Small intestine (tissue), 7 donors: Measurements from ENCODE around the gene PCDHGA10. TPM values are rescaled to one million over a fixed set of nuclear protein-coding genes. Genes with fewer than 3 reads are reported as not detected.
"Not testable (repeated sequence)": the region's sequence is repeated elsewhere in the genome, so short reads cannot be mapped to it uniquely, and the experiment has no call there.

Experiments
- DNase-seq, 2 donors: peaks; one replicate each; pipeline versions ENCODE4 v3.0.0 to v3.0.0-alpha.2; 2013
- FAIRE-seq: peaks from 2 replicates; lab custom pipeline; 2012; peaks lifted over from hg19 to GRCh38; lab: Jason Lieb, UNC
- H3K27ac ChIP-seq, 3 donors: one replicate each; pipeline ENCODE4 v1.5.1; 2013; ENCODE audit warnings: low read length in 2 of 3, mild to moderate bottlenecking in 2 of 3, control low read depth in 1 of 3, inconsistent platforms in 1 of 3, low read depth in 1 of 3, moderate library complexity in 1 of 3
- H3K27me3 ChIP-seq, 3 donors: one replicate each; pipeline ENCODE4 v1.6.1; 2013; ENCODE audit warnings: low read length in 3 of 3, inconsistent platforms in 1 of 3; ENCODE audit not compliant: control insufficient read depth in 3 of 3, insufficient read depth in 3 of 3
- H3K36me3 ChIP-seq, 3 donors: one replicate each; pipeline ENCODE4 v1.6.1; 2013; ENCODE audit warnings: low read length in 3 of 3, inconsistent platforms in 1 of 3, low read depth in 1 of 3, mild to moderate bottlenecking in 1 of 3, moderate library complexity in 1 of 3; ENCODE audit not compliant: control insufficient read depth in 3 of 3, insufficient read depth in 2 of 3
- H3K4me1 ChIP-seq, 3 donors: one replicate each; pipeline ENCODE4 v1.6.1; 2013; ENCODE audit warnings: low read length in 2 of 3, inconsistent platforms in 1 of 3, low read depth in 1 of 3, mild to moderate bottlenecking in 1 of 3, moderate library complexity in 1 of 3; ENCODE audit not compliant: control insufficient read depth in 3 of 3, insufficient read depth in 2 of 3
- H3K4me3 ChIP-seq, 3 donors: one replicate each; pipeline ENCODE4 v1.5.1; 2013; ENCODE audit warnings: low read length in 3 of 3, control low read depth in 1 of 3, inconsistent platforms in 1 of 3, low read depth in 1 of 3, mild to moderate bottlenecking in 1 of 3, moderate library complexity in 1 of 3
- H3K9me3 ChIP-seq, 2 donors: one replicate each; pipeline ENCODE4 v1.6.1; 2013; ENCODE audit warnings: low read depth in 1 of 2, low read length in 1 of 2; ENCODE audit not compliant: control insufficient read depth in 2 of 2, insufficient read depth in 1 of 2
- WGBS, 3 donors: extraction: QIAGEN DNeasy Blood & Tissue Kit; methylation state at CpG; one replicate each; pipeline ENCODE4 v1.1.7; 2013; 5-methylcytosine and 5-hydroxymethylcytosine counted together
- polyA plus RNA-seq, 4 donors: library from polyadenylated mRNA; stranded (reverse) in 3 of 4; unstranded in 1 of 4; fragments of 200-250 nt in 3 of 4; fragments of 120-200 nt in 1 of 4; gene quantifications; one replicate each; pipeline versions ENCODE4 v1.2.1 to v1.2.3, GENCODE V29; 2013
- donor health status: healthy with polysubstance abuse.
- donor health status: control.
- donor health status: control.
- donor health status: Bipolar disorder and iron deficiency.
- donor health status: healthy.

The PCDHGA10 gene
- polyA plus RNA-seq, 4 donors: 0.27 to 2.2 (median 1.2) TPM; not detected in 1

DNA sequence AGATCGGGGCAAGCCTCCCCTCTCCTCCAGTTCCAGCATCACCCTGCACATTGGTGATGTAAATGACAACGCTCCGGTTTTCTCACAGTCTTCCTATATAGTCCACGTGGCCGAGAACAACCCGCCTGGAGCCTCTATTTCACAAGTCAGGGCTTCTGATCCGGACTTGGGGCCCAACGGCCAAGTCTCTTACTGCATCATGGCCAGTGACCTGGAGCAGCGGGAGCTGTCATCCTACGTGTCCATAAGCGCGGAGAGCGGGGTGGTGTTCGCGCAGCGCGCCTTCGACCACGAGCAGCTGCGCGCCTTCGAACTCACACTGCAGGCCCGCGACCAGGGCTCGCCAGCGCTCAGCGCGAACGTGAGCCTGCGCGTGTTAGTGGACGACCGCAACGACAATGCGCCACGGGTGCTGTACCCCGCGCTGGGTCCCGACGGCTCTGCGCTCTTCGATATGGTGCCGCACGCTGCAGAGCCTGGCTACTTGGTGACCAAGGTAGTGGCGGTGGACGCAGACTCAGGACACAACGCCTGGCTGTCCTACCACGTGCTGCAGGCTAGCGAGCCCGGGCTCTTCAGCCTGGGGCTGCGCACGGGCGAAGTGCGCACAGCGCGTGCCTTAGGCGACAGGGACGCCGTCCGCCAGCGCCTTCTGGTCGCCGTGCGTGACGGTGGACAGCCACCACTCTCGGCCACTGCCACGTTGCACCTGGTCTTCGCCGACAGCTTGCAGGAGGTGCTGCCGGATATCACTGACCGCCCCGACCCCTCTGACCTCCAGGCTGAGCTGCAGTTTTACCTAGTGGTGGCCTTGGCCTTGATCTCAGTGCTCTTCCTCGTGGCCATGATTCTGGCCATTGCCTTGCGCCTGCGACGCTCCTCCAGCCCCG lies 23.4 kb upstream of the PCDHGA10 start:
- Histone ChIP-seq H3K4me1 (no peaks in the 10 kb centered on the region), H3K36me3 (no peaks in the 10 kb centered on the region), H3K27ac (no peak overlapping the region), H3K9me3 (peaks cover 8 to 58% of the 10 kb centered on the region in 2 donors), H3K27me3 (peaks cover 0 to 36% (median 22%) of the 10 kb centered on the region in 3 donors), H3K4me3 (no peak overlapping the region)
- FAIRE-seq (no peak), DNase-seq (no peak)
- 43 to 63% (median 63%) methylated on average over 70 to 77 of the region's 77 CpGs for WGBS, 3 donors

- Histone ChIP-seq H3K27me3 (peaks cover 0 to 31% (median 23%) of the 10 kb centered on the region in 3 donors), H3K36me3 (no peaks in the 10 kb centered on the region), H3K9me3 (peaks cover 8 to 51% of the 10 kb centered on the region in 2 donors), H3K4me3 (no peak within 1 kb of the TSS), H3K4me1 (no peaks in the 10 kb centered on the region), H3K27ac (no peak within 1 kb of the TSS)
- no peak for FAIRE-seq
- DNase-seq: no peak
- WGBS, 3 donors: 31 to 47% (median 46%) methylated on average over 38 of the region's 38 CpGs
Measured at GRCh38 chr5:141392429-141393198, 20.2 kb upstream of the PCDHGA10 start, which contains the start of gene PCDHGA8. PCDHGA8 (plus strand) TSS chr5:141392633; CDS start chr5:141392814, 181 bp downstream.

GRCh38 chr5:141393267-141393666 lies 19.5 kb upstream of the PCDHGA10 start:
- DNase-seq: no peak
- no peak overlapping the region for H3K4me3 ChIP-seq
- H3K27me3 ChIP-seq: peaks cover 0 to 29% (median 22%) of the 10 kb centered on the region in 3 donors
- 40 to 52% (median 50%) methylated on average over 21 of the region's 21 CpGs for WGBS, 3 donors
- FAIRE-seq: no peak
- peaks cover 8 to 52% of the 10 kb centered on the region in 2 donors for H3K9me3 ChIP-seq
- H3K4me1 ChIP-seq: no peaks in the 10 kb centered on the region
- H3K27ac ChIP-seq: no peak overlapping the region
- H3K36me3 ChIP-seq: no peaks in the 10 kb centered on the region

DNA sequence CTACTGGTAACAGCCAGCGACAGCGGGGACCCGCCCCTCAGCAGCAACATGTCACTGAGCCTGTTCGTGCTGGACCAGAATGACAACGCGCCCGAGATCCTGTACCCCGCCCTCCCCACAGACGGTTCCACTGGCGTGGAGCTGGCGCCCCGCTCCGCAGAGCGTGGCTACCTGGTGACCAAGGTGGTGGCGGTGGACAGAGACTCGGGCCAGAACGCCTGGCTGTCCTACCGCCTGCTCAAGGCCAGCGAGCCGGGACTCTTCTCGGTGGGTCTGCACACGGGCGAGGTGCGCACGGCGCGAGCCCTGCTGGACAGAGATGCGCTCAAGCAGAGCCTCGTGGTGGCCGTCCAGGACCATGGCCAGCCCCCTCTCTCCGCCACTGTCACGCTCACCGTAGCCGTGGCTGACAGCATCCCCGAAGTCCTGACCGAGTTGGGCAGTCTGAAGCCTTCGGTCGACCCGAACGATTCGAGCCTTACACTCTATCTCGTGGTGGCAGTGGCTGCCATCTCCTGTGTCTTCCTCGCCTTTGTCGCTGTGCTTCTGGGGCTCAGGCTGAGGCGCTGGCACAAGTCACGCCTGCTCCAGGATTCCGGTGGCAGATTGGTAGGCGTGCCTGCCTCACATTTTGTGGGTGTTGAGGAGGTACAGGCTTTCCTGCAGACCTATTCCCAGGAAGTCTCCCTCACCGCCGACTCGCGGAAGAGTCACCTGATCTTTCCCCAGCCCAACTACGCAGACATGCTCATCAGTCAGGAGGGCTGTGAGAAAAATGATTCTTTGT lies 18.2 kb upstream of the PCDHGA10 start:
- 45 to 56% (median 47%) methylated on average over 33 to 46 of the region's 53 CpGs for WGBS, 3 donors
- Histone ChIP-seq H3K27me3 (peaks cover 0 to 33% (median 27%) of the 10 kb centered on the region in 3 donors), H3K9me3 (peaks cover 5 to 51% of the 10 kb centered on the region in 2 donors)
- not testable (repeated sequence) for H3K4me1 ChIP-seq, H3K27ac ChIP-seq, H3K4me3 ChIP-seq, H3K36me3 ChIP-seq, DNase-seq, FAIRE-seq

DNA sequence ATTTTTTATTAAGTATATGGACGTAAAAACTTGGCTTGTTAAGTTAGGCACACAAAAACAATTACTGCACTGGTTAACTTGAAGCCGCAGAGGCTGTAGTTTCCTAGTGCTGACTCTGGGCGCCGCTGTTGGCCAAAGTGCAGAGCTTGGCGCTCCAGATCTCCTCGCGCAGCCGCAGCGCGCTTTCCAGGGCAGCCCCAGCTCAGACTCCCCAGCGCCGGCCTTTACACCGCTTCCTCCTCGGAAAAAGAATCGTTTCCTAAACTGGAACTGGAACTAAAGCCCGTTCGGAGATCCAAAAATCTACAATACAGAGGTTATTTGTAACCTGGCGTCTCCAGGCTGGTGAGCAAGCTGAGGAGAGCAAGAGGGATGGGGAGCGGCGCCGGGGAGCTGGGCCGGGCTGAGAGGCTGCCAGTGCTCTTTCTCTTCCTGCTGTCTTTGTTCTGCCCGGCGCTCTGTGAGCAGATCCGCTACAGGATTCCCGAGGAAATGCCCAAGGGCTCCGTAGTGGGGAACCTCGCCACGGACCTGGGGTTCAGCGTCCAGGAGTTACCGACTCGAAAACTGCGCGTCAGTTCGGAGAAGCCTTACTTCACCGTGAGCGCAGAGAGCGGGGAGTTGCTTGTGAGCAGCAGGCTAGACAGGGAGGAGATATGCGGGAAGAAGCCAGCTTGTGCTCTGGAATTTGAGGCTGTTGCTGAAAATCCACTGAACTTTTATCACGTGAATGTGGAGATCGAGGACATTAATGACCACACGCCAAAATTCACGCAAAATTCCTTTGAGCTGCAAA lies 14.8 kb upstream of the PCDHGA10 start, which contains the start of gene PCDHGB5:
Gene PCDHGB5 (plus strand): TSS at position 192 of the 796 bp plus-strand sequence. CDS start 181 bp downstream, at position 373.
- H3K27me3 ChIP-seq: peaks cover 0 to 35% (median 23%) of the 10 kb centered on the region in 3 donors
- 7 to 19% (median 17%) methylated on average over 23 to 25 of the region's 43 CpGs for WGBS, 3 donors
- H3K27ac ChIP-seq, H3K4me1 ChIP-seq, FAIRE-seq, H3K36me3 ChIP-seq: not testable (repeated sequence)
- peak; percentile 35 to 37 for DNase-seq
- peak within 1 kb of the TSS in 2 of 3 donors; percentile 22 to 26 for H3K4me3 ChIP-seq
- H3K9me3 ChIP-seq: peaks cover 0 to 51% of the 10 kb centered on the region in 2 donors

DNA sequence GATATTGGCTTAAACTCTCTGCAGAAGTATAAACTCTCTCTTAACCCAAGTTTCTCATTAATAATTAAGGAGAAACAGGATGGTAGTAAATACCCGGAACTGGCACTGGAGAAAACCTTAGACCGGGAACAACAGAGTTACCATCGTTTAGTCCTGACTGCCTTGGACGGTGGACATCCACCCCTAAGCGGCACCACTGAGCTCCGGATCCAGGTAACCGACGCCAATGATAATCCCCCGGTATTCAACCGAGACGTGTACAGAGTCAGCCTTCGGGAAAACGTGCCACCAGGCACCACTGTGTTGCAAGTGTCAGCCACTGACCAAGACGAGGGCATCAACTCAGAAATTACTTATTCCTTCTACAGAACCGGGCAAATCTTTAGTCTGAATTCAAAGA lies 14.2 kb upstream of the PCDHGA10 start:
- Histone ChIP-seq H3K9me3 (peaks cover 0 to 51% of the 10 kb centered on the region in 2 donors), H3K27me3 (peaks cover 0 to 38% (median 25%) of the 10 kb centered on the region in 3 donors), H3K4me3 (no peak overlapping the region), H3K4me1 (no peaks in the 10 kb centered on the region), H3K27ac (no peak overlapping the region), H3K36me3 (no peaks in the 10 kb centered on the region)
- FAIRE-seq (no peak), DNase-seq (no peak)
- WGBS, 3 donors: 30 to 39% (median 31%) methylated on average over 15 of the region's 15 CpGs

DNA sequence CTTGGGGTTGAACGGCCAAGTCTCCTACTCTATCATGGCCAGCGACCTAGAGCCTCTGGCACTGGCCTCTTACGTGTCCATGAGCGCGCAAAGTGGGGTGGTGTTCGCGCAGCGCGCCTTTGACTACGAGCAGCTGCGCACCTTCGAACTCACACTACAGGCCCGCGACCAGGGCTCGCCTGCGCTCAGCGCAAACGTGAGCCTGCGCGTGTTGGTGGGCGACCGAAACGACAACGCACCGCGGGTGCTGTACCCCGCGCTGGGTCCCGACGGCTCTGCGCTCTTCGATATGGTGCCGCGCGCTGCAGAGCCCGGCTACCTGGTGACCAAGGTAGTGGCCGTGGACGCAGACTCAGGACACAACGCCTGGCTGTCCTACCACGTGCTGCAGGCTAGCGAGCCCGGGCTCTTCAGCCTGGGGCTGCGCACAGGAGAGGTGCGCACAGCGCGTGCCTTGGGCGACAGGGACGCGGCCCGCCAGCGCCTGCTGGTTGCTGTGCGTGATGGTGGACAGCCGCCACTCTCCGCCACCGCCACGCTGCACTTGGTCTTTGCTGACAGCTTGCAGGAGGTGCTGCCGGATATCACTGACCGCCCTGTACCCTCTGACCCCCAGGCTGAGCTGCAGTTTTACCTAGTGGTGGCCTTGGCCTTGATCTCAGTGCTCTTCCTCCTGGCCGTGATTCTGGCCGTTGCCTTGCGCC lies 13.1 kb upstream of the PCDHGA10 start:
- no peak for DNase-seq
- Histone ChIP-seq H3K36me3 (no peaks in the 10 kb centered on the region), H3K27ac (no peak overlapping the region), H3K9me3 (peaks cover 0 to 53% of the 10 kb centered on the region in 2 donors), H3K4me3 (no peak overlapping the region), H3K27me3 (peaks cover 0 to 43% (median 25%) of the 10 kb centered on the region in 3 donors), H3K4me1 (no peaks in the 10 kb centered on the region)
- no peak for FAIRE-seq
- WGBS, 3 donors: 30 to 58% (median 54%) methylated on average over 59 to 61 of the region's 61 CpGs
